22Rv1 (cell line): Measurements from ENCODE around the gene FBXO47.

Experiments
- CTCF ChIP-seq: fragments of 450-650 bp; IDR thresholded peaks from 2 replicates; pipeline ENCODE4 v1.5.1; 2017; ENCODE audit warnings: mild to moderate bottlenecking
- ZFX ChIP-seq: fragments of 450-650 bp; IDR thresholded peaks from 2 replicates; pipeline ENCODE4 v1.6.1; 2017; ENCODE audit warnings: antibody characterized with exemption, borderline replicate concordance

DNA sequence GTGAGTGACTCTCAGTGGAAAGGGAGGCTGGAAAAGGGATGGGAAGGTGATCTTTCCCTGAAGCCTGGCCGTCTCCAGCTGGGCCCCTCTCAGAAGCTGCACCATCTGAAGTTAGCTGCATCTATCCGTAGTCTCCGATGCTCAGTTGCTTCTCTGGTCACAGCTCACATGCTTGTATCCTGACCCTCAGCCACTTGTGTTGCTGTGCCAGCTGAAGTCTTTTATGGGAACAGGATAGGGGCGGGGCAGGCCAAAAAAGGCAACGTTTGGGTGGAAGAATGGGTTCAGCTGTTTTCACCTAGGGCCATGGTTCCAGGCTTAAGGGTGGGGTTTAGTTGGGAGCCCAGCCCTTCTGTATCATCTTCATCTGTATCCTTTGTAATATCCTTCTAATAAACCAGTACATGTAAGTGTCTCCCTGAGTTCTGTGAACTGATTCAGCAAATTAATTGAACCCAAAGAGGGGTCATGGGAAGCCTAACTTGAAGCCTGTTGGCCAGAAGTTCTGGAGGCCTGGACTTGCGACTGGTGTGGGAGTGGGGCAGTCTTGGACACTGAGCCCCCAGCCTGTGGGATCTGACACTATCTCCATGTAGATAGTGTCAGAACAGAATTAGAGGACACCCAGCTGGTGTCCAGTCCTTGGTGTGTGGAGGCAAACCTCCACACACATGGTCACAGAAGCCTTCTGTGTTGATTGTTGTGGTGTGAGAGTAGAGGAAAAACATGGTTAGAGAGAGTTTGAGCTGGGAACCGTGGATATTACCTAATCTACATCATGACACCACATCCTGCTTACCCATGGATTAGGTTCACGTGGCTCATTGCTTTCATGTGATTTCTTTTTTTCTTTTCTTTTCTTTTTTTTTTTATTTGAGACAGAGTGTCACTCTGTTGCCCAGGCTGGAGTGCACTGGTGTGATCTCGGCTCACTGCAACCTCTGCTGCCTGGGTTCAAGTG lies 49.3 kb upstream of the FBXO47 start:
- TF ChIP-seq CTCF = no peak
- no peak for TF ChIP-seq ZFX
